NCI-H524 treated with DMSO at 0.1 percent for 48 hours (cell line): ENCODE results near the gene FRS2.
"Not testable (repeated sequence)": the region's sequence is repeated elsewhere in the genome, so short reads cannot be mapped to it uniquely, and the experiment has no call there.

Source experiments
- DNase-seq: peaks from one replicate; lab custom pipeline; 2025; lab: John Stamatoyannopoulos, UW

FRS2 gene

GRCh38 chr12:69580074-69580473 is 109.9 kb downstream of the FRS2 start:
- no peak for DNase-seq

- DNase-seq = no peak
Observed at GRCh38 chr12:69583203-69583602, 113.0 kb downstream of the FRS2 start.

GRCh38 chr12:69585189-69586062 is 115.2 kb downstream of the FRS2 start, which contains the start of gene CCT2:
TSS of gene CCT2 (plus strand) at chr12:69585459. CDS start at chr12:69585522, 63 bp downstream.
- peak; percentile 54 for DNase-seq

GRCh38 chr12:69588527-69588926 is 118.3 kb downstream of the FRS2 start:
- no peak for DNase-seq

- DNase-seq = no peak
Observed at GRCh38 chr12:69589082-69589481, 118.9 kb downstream of the FRS2 start.

GRCh38 chr12:69595689-69596088 is 125.5 kb downstream of the FRS2 start:
- DNase-seq = no peak

GRCh38 chr12:69598174-69598753 is 128.1 kb downstream of the FRS2 start:
- no peak for DNase-seq

- no peak for DNase-seq
Observed at GRCh38 chr12:69600804-69601203, 130.6 kb downstream of the FRS2 start.

GRCh38 chr12:69601962-69602685 is 131.9 kb downstream of the FRS2 start:
- no peak for DNase-seq

GRCh38 chr12:69602954-69603353 is 132.8 kb downstream of the FRS2 start:
- peak; percentile 44 for DNase-seq

GRCh38 chr12:69603556-69603955 is 133.4 kb downstream of the FRS2 start:
- not testable (repeated sequence) for DNase-seq

- DNase-seq = not testable (repeated sequence)
Observed at GRCh38 chr12:69604275-69604674, 134.1 kb downstream of the FRS2 start.

- DNase-seq = no peak
Observed at GRCh38 chr12:69608114-69608513, 137.9 kb downstream of the FRS2 start.

- DNase-seq = no peak
Observed at GRCh38 chr12:69610126-69610525, 139.9 kb downstream of the FRS2 start.

GRCh38 chr12:69610729-69611128 is 140.5 kb downstream of the FRS2 start, which contains the start of gene LRRC10:
TSS of gene LRRC10 (minus strand) at chr12:69610907. CDS start at chr12:69610838, 69 bp downstream.
- DNase-seq = no peak

- no peak for DNase-seq
Observed at GRCh38 chr12:69613351-69613750, 143.2 kb downstream of the FRS2 start.

- DNase-seq = no peak
Observed at GRCh38 chr12:69616025-69616424, 145.8 kb downstream of the FRS2 start.

- no peak for DNase-seq
Observed at GRCh38 chr12:69619050-69619449, 148.9 kb downstream of the FRS2 start.

- DNase-seq = no peak
Observed at GRCh38 chr12:69620077-69620476, 149.9 kb downstream of the FRS2 start.

GRCh38 chr12:69620921-69621320 is 150.7 kb downstream of the FRS2 start:
- DNase-seq = no peak

- no peak for DNase-seq
Observed at GRCh38 chr12:69621551-69621950, 151.4 kb downstream of the FRS2 start.

GRCh38 chr12:69623970-69624369 is 153.8 kb downstream of the FRS2 start:
- no peak for DNase-seq

- no peak for DNase-seq
Observed at GRCh38 chr12:69627501-69627900, 157.3 kb downstream of the FRS2 start.
